SK-N-SH treated with all-trans-retinoic acid at 6 μM for 48 hours (cell line): ENCODE measurements around the gene PGPEP1.

ENCODE experiments used
- ESRRG ChIP-seq: fragments of 250-450 bp; sonication (Bioruptor Pico); IDR thresholded peaks from 2 replicates; pipeline ENCODE4 v1.6.1; 2021; ENCODE audit warnings: mild to moderate bottlenecking
- ZFP30 ChIP-seq: fragments of 450-650 bp; formaldehyde crosslinking; IDR thresholded peaks from 2 replicates; pipeline ENCODE4 v1.5.0; 2022; ENCODE audit warnings: mild to moderate bottlenecking, moderate library complexity

GRCh38 chr19:18384775-18385174, 44.4 kb downstream of the PGPEP1 start:
- TF ChIP-seq ZFP30 (CRISPR knock-in tag) (no peak), ESRRG (CRISPR knock-in tag) (no peak)
